H1 (cell line): ENCODE data around the gene EGLN2. TPM values are rescaled to one million over a fixed set of nuclear protein-coding genes. Genes with fewer than 3 reads are reported as not detected.

Experiments
- CTCF ChIA-PET: fragments of 300-600 bp; sonication (Branson Sonifier 250); formaldehyde crosslinking; loops from one replicate; lab custom pipeline; 2021; ENCODE audit not compliant: partially characterized antibody; lab: Charles Lee
- POLR2A ChIA-PET: fragments of 300-600 bp; sonication (Branson Sonifier 250); formaldehyde crosslinking; loops from one replicate; lab custom pipeline; 2021; ENCODE audit warnings: inconsistent platforms; ENCODE audit not compliant: partially characterized antibody; lab: Charles Lee
- DNase-seq, 2 experiments: peaks; one replicate each; pipeline versions ENCODE4 v3.0.0 to v3.0.0-alpha.2; 2010 to 2022; ENCODE audit warnings: low spot score in 2 of 2, low read depth in 1 of 2, mixed read lengths in 1 of 2
- FAIRE-seq: peaks from 2 replicates; lab custom pipeline; 2011; peaks lifted over from hg19 to GRCh38; lab: Jason Lieb, UNC
- H2AFZ ChIP-seq: 2 replicates; pipeline ENCODE4 v1.8.1; 2012; ENCODE audit warnings: low read length, inconsistent platforms
- H2AK5ac ChIP-seq: 2 replicates; pipeline ENCODE4 v1.6.1; 2013; ENCODE audit warnings: low read depth, low read length
- H2BK120ac ChIP-seq: replicated peaks from 2 replicates; pipeline ENCODE3; 2013; ENCODE audit warnings: low read depth, low read length, inconsistent platforms
- H2BK12ac ChIP-seq: 2 replicates; pipeline ENCODE4 v1.6.1; 2013; ENCODE audit warnings: low read depth, low read length
- H2BK15ac ChIP-seq: 2 replicates; pipeline ENCODE4 v1.6.1; 2013; ENCODE audit warnings: low read length
- H2BK20ac ChIP-seq: 2 replicates; pipeline ENCODE4 v1.6.1; 2013; ENCODE audit warnings: low read length
- H2BK5ac ChIP-seq: 2 replicates; pipeline ENCODE4 v1.6.1; 2013; ENCODE audit warnings: low read depth, low read length
- H3K14ac ChIP-seq: 2 replicates; pipeline ENCODE4 v1.6.1; 2013; ENCODE audit warnings: inconsistent platforms; ENCODE audit not compliant: insufficient read length
- H3K18ac ChIP-seq: 2 replicates; pipeline ENCODE4 v1.6.1; 2013; ENCODE audit warnings: low read length; ENCODE audit errors: extremely low read depth
- H3K23ac ChIP-seq: 2 replicates; pipeline ENCODE4 v1.6.1; 2013; ENCODE audit warnings: inconsistent platforms; ENCODE audit not compliant: insufficient read length
- H3K23me2 ChIP-seq: 2 replicates; pipeline ENCODE4 v1.6.1; 2013; ENCODE audit warnings: low read depth, low read length
- H3K27ac ChIP-seq: 2 replicates; pipeline ENCODE4 v1.6.1; 2011; ENCODE audit warnings: low read depth, low read length, inconsistent platforms
- H3K27me3 ChIP-seq, 4 experiments: replicated peaks in 1 of 4; 1 replicate in 1 of 4; 2 replicates in 3 of 4; pipeline versions ENCODE4 v1.6.1 to v1.8.1; 2011 to 2013; ENCODE audit warnings: low read length in 3 of 4, mild to moderate bottlenecking in 3 of 4, inconsistent platforms in 2 of 4, mixed read lengths in 2 of 4, moderate library complexity in 1 of 4; ENCODE audit not compliant: control insufficient read depth in 3 of 4, insufficient read depth in 3 of 4; ENCODE audit errors: extremely low read depth in 1 of 4
- H3K36me3 ChIP-seq, 4 experiments: 2 replicates each; pipeline versions ENCODE4 v1.6.1 to v1.8.1; 2011 to 2013; ENCODE audit warnings: mild to moderate bottlenecking in 4 of 4, low read length in 3 of 4, moderate library complexity in 2 of 4, control low read depth in 1 of 4, inconsistent platforms in 1 of 4; ENCODE audit not compliant: insufficient read depth in 4 of 4, control insufficient read depth in 2 of 4
- H3K4ac ChIP-seq: replicated peaks from 2 replicates; pipeline ENCODE3; 2013; ENCODE audit warnings: low read length, low read depth, mixed read lengths, inconsistent platforms; ENCODE audit not compliant: insufficient read length
- H3K4me1 ChIP-seq, 4 experiments: replicated peaks in 1 of 4; 1 replicate in 1 of 4; 2 replicates in 3 of 4; pipeline versions ENCODE4 v1.6.1 to v1.8.1; 2011 to 2013; ENCODE audit warnings: low read length in 3 of 4, inconsistent platforms in 2 of 4, mixed read lengths in 1 of 4; ENCODE audit not compliant: insufficient read depth in 4 of 4, control insufficient read depth in 3 of 4
- H3K4me2 ChIP-seq, 2 experiments: 2 replicates each; pipeline versions ENCODE4 v1.6.1 to v1.8.1; 2011 to 2013; ENCODE audit warnings: low read depth in 2 of 2, low read length in 2 of 2, control low read depth in 1 of 2, inconsistent platforms in 1 of 2, mild to moderate bottlenecking in 1 of 2; ENCODE audit not compliant: insufficient read depth in 1 of 2
- H3K4me3 ChIP-seq, 4 experiments: fragments of 200-600, 300-600 bp in 1 of 4; sonication (generic), shearing (Covaris generic), sonication (Bioruptor Twin) in 1 of 4; 2 replicates each; pipeline versions ENCODE4 v1.5.1 to v1.8.1; 2011 to 2016; ENCODE audit warnings: low read length in 4 of 4, low read depth in 3 of 4, control low read depth in 2 of 4, inconsistent platforms in 2 of 4, mild to moderate bottlenecking in 2 of 4, mixed read lengths in 1 of 4, moderate library complexity in 1 of 4; ENCODE audit not compliant: insufficient read depth in 2 of 4; ENCODE audit errors: extremely low read depth in 1 of 4
- H3K56ac ChIP-seq: replicated peaks from 2 replicates; pipeline ENCODE3; 2013; ENCODE audit warnings: low read depth, mild to moderate bottlenecking, mixed read lengths, low read length, inconsistent platforms; ENCODE audit not compliant: insufficient read length
- H3K79me1 ChIP-seq: 2 replicates; pipeline ENCODE4 v1.6.1; 2013; ENCODE audit warnings: low read depth, low read length, control low read depth
- H3K79me2 ChIP-seq, 2 experiments: 2 replicates each; pipeline versions ENCODE4 v1.6.1 to v1.8.1; 2012 to 2013; ENCODE audit warnings: low read length in 2 of 2, mild to moderate bottlenecking in 2 of 2, inconsistent platforms in 1 of 2; ENCODE audit not compliant: insufficient read depth in 2 of 2, control insufficient read depth in 1 of 2
- H3K9ac ChIP-seq, 4 experiments: replicated peaks in 1 of 4; 1 replicate in 1 of 4; 2 replicates in 3 of 4; pipeline versions ENCODE4 v1.6.1 to v1.8.1; 2011 to 2013; ENCODE audit warnings: low read depth in 3 of 4, low read length in 3 of 4, control low read depth in 2 of 4, mild to moderate bottlenecking in 2 of 4, moderate library complexity in 2 of 4, inconsistent platforms in 1 of 4; ENCODE audit errors: extremely low read depth in 1 of 4
- H3K9me3 ChIP-seq, 2 experiments: 2 replicates each; pipeline versions ENCODE4 v1.6.1 to v1.8.1; 2012 to 2013; ENCODE audit warnings: mild to moderate bottlenecking in 2 of 2, moderate library complexity in 2 of 2, control low read depth in 1 of 2, inconsistent platforms in 1 of 2, low read depth in 1 of 2, low read length in 1 of 2, mixed read lengths in 1 of 2; ENCODE audit not compliant: insufficient read depth in 2 of 2
- H4K20me1 ChIP-seq, 2 experiments: replicated peaks in 1 of 2; 2 replicates each; pipeline versions ENCODE3 to v1.8.1; 2011 to 2013; ENCODE audit warnings: inconsistent platforms in 2 of 2, low read length in 2 of 2, mild to moderate bottlenecking in 1 of 2; ENCODE audit not compliant: insufficient read depth in 2 of 2, control insufficient read depth in 1 of 2
- H4K5ac ChIP-seq: 2 replicates; pipeline ENCODE4 v1.6.1; 2013; ENCODE audit warnings: low read length, low read depth, mixed read lengths, inconsistent platforms; ENCODE audit not compliant: insufficient read length
- H4K8ac ChIP-seq: 2 replicates; pipeline ENCODE4 v1.8.0; 2013; ENCODE audit warnings: mild to moderate bottlenecking, moderate library complexity, low read length, inconsistent platforms; ENCODE audit not compliant: insufficient read depth; ENCODE audit errors: extremely low read depth
- H4K91ac ChIP-seq: replicated peaks from 2 replicates; pipeline ENCODE3; 2013; ENCODE audit warnings: low read length, mixed read lengths, inconsistent platforms; ENCODE audit not compliant: insufficient read length
- CBX8 ChIP-seq: fragments of 300-800, 300-1000 bp; sonication (generic); IDR thresholded peaks from 2 replicates; pipeline ENCODE4 v1.7.1; 2016; ENCODE audit warnings: low read depth, low read length, borderline replicate concordance
- HDAC2 ChIP-seq, 2 experiments: fragments of 300-600 bp in 1 of 2; sonication (generic) in 1 of 2; IDR thresholded peaks; 2 replicates each; pipeline ENCODE4 v1.6.1; 2011 to 2012; ENCODE audit warnings: low read depth in 2 of 2, low read length in 2 of 2, mild to moderate bottlenecking in 2 of 2, moderate library complexity in 2 of 2, borderline replicate concordance in 1 of 2, inconsistent platforms in 1 of 2
- JUND ChIP-seq: IDR thresholded peaks from 2 replicates; pipeline ENCODE4 v1.6.1; 2011; ENCODE audit warnings: mild to moderate bottlenecking, improper control_type of control experiment, low read length
- KDM4A ChIP-seq: IDR thresholded peaks from one replicate; pipeline ENCODE4 v1.7.1; 2012; ENCODE audit warnings: low read depth, mild to moderate bottlenecking, moderate library complexity, low read length, inconsistent platforms; ENCODE audit not compliant: severe bottlenecking
- MAX ChIP-seq: IDR thresholded peaks from 2 replicates; pipeline ENCODE4 v1.6.1; 2012; ENCODE audit warnings: inconsistent platforms
- POU5F1 ChIP-seq: IDR thresholded peaks from 2 replicates; pipeline ENCODE4 v1.6.1; 2011; ENCODE audit warnings: low read depth, mild to moderate bottlenecking, low read length, moderate library complexity
- RAD21 ChIP-seq, 2 experiments: IDR thresholded peaks in 1 of 2; conservative IDR thresholded peaks in 1 of 2; 2 replicates each; pipeline ENCODE4 v1.6.1; 2011; ENCODE audit warnings: low read depth in 2 of 2, low read length in 2 of 2, improper control_type of control experiment in 1 of 2, inconsistent platforms in 1 of 2, mild to moderate bottlenecking in 1 of 2, moderate library complexity in 1 of 2
- RNF2 ChIP-seq: fragments of 200-900, 300-1000 bp; sonication (generic); IDR thresholded peaks from 2 replicates; pipeline ENCODE4 v1.7.1; 2016; ENCODE audit warnings: borderline replicate concordance, low read depth, mild to moderate bottlenecking, antibody characterized with exemption, low read length; ENCODE audit not compliant: poor library complexity, severe bottlenecking; ENCODE audit errors: missing control alignments
- SAP30 ChIP-seq: fragments of 300-600 bp; sonication (generic); IDR thresholded peaks from 2 replicates; pipeline ENCODE4 v1.7.1; 2012; ENCODE audit warnings: low read length, moderate library complexity, mild to moderate bottlenecking, inconsistent platforms; ENCODE audit not compliant: insufficient read depth, insufficient replicate concordance
- SIRT6 ChIP-seq: IDR thresholded peaks from one replicate; pipeline ENCODE4 v1.7.1; 2012; ENCODE audit warnings: low read length, inconsistent platforms
- SP2 ChIP-seq: IDR thresholded peaks from 2 replicates; pipeline ENCODE4 v1.6.1; 2012; ENCODE audit warnings: mild to moderate bottlenecking, low read length, inconsistent platforms
- TAF1 ChIP-seq: IDR thresholded peaks from 2 replicates; pipeline ENCODE4 v1.6.1; 2011; ENCODE audit warnings: mild to moderate bottlenecking, low read depth, low read length
- WGBS, 2 experiments: shearing (Covaris generic) in 1 of 2; methylation state at CpG; one replicate each; pipeline versions ENCODE4 v1.1.6 to v1.1.7; 2013 to 2015; ENCODE audit warnings: low lambda C conversion rate in 2 of 2, mixed read lengths in 2 of 2, inconsistent platforms in 1 of 2, low coverage in 1 of 2, missing lambda C conversion rate in 1 of 2; ENCODE audit not compliant: insufficient replicate concordance in 2 of 2, insufficient coverage in 1 of 2, insufficient read length in 1 of 2; ENCODE audit errors: extremely low coverage in 1 of 2, missing lambda C conversion rate in 1 of 2; 5-methylcytosine and 5-hydroxymethylcytosine counted together
- polyA plus RNA-seq, 7 experiments: library from polyadenylated mRNA; depleted of rRNA in 3 of 7; stranded (reverse) in 5 of 7; unstranded in 2 of 7; fragments of >200 nt in 5 of 7; fragments of 200-250 nt in 2 of 7; gene quantifications; 1 replicate in 5 of 7; 2 replicates in 1 of 7; 4 replicates in 1 of 7; pipeline versions ENCODE4 v1.2.1 to v1.2.3, GENCODE V29; 2011 to 2013; ENCODE audit warnings: missing spikeins in 2 of 7, mixed read lengths in 2 of 7
- total RNA-seq: library from RNA; stranded (reverse); fragmentation: NEBNext Ultra II Directional; extraction: Animal tissue kit (Norgen Biotek cat#: 25700); gene quantifications from 2 replicates; pipeline ENCODE4 v1.2.1, GENCODE V29; 2021

The EGLN2 gene
- total and polyA plus RNA-seq, 2 of the 8 experiments (the other 6 are each of a cell fraction or from before 2014, with no cell fraction given) = 86.9 to 103 TPM

- no peak overlapping the region for H3K56ac ChIP-seq
- H3K23ac ChIP-seq = no peak overlapping the region
- no peaks in the 10 kb centered on the region for H4K20me1 ChIP-seq
- H4K8ac ChIP-seq = no peak overlapping the region
- H3K79me1 ChIP-seq = no peaks in the 10 kb centered on the region
- peaks cover 0 to 3% (median 0%) of the 10 kb centered on the region in 4 experiments; a peak in 2 of 7 replicates for H3K27me3 ChIP-seq
- no peaks in the 10 kb centered on the region for H3K9me3 ChIP-seq
- no peak overlapping the region for H3K14ac ChIP-seq
- no peak overlapping the region for H4K91ac ChIP-seq
- WGBS, 2 experiments = 89% methylated on average over 19 of the region's 22 CpGs; no CpG with 5 or more reads in 1 of the 2 experiments
- H2BK20ac ChIP-seq = no peak overlapping the region
- H4K5ac ChIP-seq = no peak overlapping the region
- ChIA-PET POLR2A (interaction anchor here (1.3 to 1.7 kb wide), 2 partner anchors 16 to 77 kb away, joined by 4 to 6 read pairs; no protein-coding TSS in a partner anchor), CTCF (interaction anchor here (0.5 to 0.7 kb wide), 2 partner anchors 241 to 313 kb away, joined by 3 to 4 read pairs; no protein-coding TSS in a partner anchor)
- peaks cover 0 to 3% (median 1%) of the 10 kb centered on the region in 4 experiments; a peak in 3 of 7 replicates for H3K4me1 ChIP-seq
- FAIRE-seq = no peak
- no peaks in the 10 kb centered on the region for H3K79me2 ChIP-seq
- no peak overlapping the region for H2BK15ac ChIP-seq
- no peak overlapping the region for H3K27ac ChIP-seq
- H3K23me2 ChIP-seq = peaks cover 3% of the 10 kb centered on the region; the same call in 1 of the 2 replicates
- DNase-seq = peak in 1 of 2 experiments; percentile 41
- no peak overlapping the region for H3K4me3 ChIP-seq
- no peak overlapping the region for H2AFZ ChIP-seq
- H3K18ac ChIP-seq = no peak overlapping the region
- no peak overlapping the region for H2AK5ac ChIP-seq
- no peak overlapping the region for H2BK120ac ChIP-seq
- no peak overlapping the region for H3K9ac ChIP-seq
- no peak overlapping the region for H2BK12ac ChIP-seq
- no peaks in the 10 kb centered on the region; a peak in 2 of 8 replicates for H3K36me3 ChIP-seq
- H2BK5ac ChIP-seq = no peak overlapping the region
- no peak overlapping the region for H3K4ac ChIP-seq
- no peak overlapping the region for H3K4me2 ChIP-seq
- no peak for TF ChIP-seq SIRT6
- no peak for TF ChIP-seq JUND
- no peak for TF ChIP-seq KDM4A
- TF ChIP-seq TAF1 = no peak
- TF ChIP-seq POU5F1 = no peak
- no peak for TF ChIP-seq RAD21 (IDR thresholded peaks at IDR 0.05 in 1 of 2, conservative IDR thresholded peaks at IDR 0.05 in 1 of 2; ENCODE audit: low read depth in 2 of 2, low read length in 2 of 2)
- TF ChIP-seq SP2 = no peak
- no peak for TF ChIP-seq MAX
- TF ChIP-seq RNF2 = no peak
- TF ChIP-seq CBX8 = no peak
- no peak for TF ChIP-seq HDAC2 (IDR thresholded peaks at IDR 0.05; ENCODE audit: borderline replicate concordance in 1 of 2, low read depth in 2 of 2, low read length in 2 of 2)
- TF ChIP-seq SAP30 = no peak
Measured at GRCh38 chr19:40822161-40822560, 23.2 kb downstream of the EGLN2 start.
